Activated CD8-positive, alpha-beta memory T cell treated with anti-CD3 and anti-CD28 coated beads, Interleukin-2, amount 50 U/mL, for 24 hours (primary cell): Measurements from ENCODE around the gene LINGO3.

ENCODE experiments used
- DNase-seq: peaks from one replicate; pipeline ENCODE4 v3.0.0-alpha.2; 2020; ENCODE audit errors: extremely low read depth

LINGO3 gene

DNA sequence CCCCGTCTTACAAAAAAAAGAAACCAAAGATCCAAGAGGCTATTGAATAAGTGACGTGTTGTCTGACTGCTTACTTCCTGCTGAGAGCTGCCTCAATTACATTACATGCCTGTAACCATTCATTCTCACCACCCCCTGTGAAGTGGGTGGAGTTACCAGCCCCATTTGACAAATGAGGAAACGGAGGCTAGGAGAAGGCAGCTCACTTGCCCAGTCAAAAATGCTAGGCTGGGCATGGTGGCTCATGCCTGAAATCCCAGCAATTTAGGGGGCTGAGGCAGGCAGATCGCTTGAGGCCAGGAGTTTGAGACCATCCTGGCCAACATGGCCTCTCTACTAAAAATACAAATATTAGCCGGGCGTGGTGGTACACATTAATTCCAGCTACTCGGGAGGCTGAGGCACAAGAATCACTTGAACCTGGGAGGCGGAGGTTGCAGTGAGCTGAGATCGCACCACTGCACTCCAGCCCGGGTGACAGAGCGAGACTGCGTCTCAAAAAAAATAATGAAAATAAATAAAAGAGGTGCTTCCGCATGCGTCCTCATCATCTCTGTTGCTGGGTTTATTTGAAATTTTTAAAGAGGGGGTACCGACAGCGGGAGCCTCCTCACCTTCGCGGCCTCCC lies 19.9 kb upstream of the LINGO3 start:
- DNase-seq = peak; percentile 32

DNA sequence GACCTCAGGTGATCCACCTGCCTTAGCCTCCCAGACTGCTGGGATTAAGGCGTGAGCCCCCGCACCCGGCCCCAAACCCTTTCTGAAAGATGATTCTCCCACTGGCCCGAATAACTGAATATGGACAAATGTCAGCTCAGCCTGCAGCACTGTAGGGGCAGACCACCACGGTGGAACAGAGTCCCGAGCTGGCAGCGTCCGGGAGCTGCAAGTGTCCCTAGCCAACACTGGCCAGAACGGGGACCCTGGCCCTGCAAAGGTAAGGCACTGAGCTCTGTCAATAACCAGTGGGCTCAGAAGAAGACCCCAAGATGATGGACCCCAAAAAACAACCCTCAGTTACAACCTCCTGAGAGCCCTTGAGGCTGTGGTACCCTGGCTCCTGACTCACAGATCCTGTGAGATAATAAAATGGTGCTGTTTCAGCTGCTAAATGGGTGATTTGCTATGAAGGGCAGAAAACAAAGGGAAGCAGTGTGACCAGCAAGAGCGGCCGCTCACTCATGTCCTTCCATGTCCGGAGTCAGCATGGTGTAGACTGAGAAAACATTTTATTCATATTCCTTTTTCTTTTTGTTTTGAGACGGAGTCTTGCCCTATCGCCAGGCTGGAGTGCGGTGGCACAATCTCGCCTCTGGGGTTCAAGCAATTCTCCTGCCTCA lies 18.9 kb upstream of the LINGO3 start:
- DNase-seq = no peak

DNA sequence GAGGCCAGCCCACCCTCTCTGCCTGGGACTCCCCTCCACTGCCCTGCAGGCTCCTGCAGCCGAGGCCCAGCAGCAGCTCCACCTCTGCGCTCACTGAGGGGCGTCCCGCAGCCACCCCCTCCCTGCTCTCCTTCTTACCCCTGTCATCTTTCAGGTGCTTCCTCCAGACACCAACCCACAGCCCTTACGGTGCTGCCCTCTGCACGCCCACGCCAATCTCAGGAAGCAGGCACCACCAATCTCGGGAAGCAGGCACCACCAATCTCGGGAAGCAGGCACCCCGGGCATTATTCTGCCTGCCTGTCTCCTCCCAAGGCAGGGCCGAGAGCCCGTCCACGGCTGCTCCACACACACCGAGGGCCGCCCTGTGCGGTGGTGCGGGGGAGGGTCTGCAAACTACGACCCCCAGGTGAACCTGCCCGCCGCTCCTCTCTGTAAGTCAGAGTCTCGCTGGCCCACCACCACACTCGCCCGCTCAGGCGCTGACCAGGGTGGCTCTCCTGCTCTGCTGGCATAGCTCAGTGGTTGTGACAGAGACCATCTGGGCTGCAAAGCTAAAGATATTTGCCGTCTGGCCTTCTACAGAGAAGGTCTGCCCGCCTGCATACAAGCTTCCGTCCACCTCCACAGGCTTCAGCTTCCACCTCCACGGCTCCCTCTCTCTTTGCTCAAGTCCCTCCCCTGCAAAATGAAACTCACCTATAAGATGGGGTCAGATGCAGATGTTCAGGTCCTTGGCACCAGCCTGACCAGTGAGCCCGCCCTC lies 17.5 kb upstream of the LINGO3 start:
- no peak for DNase-seq

DNA sequence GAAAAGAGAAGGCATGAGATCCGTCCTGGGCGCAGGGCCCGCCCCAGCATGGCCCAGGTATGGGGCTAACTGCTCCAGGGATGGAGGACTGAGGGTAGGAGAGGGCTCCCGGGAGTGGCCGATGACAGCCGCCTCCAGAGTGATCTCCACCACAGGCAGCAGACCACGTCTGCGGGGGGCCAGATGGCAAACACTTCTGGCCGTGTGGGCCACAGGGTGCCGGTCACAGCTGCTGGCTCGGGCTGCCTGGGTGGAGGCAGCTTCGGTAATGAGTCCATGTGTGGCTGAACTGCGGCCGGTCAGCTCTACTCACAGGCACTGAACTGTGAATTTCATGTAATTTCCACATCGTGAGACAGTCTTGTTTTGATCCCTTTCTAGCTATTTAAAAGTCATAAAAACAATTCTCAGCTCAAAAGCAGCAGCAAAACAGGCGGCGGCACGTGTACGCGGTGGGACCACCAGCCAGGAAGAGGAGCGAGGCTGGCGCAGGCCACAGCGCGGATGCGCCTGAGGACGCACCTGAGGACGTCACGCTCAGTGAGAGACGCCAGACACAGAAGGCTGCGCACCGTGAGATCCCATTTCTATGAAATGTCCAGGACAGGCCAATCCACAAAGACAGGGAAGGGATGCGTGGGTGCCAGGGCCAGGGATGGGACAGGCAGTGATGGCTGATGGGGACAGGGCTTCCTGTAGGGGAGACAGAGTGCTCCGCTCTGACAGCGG lies 16.4 kb upstream of the LINGO3 start:
- DNase-seq = no peak

DNA sequence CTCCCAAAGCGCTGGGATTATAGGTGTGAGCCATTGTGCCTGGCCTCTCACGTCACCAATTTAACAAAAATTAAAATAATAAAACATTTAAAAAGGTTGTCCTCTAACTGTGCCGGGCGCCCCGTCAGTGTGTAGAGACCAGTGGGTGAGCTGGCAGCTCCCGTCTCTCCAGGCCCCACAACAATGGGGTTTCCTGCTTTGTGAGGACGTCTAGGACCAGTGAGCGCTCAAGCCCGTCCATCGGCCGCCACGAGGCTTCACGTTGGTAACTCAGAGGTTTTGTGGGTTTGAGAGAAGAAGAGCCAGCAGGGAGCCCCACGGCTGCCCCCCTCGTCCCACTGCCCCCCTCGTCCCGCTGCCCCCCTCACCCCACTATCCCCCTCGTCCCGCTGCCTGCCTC lies 15.8 kb upstream of the LINGO3 start:
- DNase-seq = no peak

DNA sequence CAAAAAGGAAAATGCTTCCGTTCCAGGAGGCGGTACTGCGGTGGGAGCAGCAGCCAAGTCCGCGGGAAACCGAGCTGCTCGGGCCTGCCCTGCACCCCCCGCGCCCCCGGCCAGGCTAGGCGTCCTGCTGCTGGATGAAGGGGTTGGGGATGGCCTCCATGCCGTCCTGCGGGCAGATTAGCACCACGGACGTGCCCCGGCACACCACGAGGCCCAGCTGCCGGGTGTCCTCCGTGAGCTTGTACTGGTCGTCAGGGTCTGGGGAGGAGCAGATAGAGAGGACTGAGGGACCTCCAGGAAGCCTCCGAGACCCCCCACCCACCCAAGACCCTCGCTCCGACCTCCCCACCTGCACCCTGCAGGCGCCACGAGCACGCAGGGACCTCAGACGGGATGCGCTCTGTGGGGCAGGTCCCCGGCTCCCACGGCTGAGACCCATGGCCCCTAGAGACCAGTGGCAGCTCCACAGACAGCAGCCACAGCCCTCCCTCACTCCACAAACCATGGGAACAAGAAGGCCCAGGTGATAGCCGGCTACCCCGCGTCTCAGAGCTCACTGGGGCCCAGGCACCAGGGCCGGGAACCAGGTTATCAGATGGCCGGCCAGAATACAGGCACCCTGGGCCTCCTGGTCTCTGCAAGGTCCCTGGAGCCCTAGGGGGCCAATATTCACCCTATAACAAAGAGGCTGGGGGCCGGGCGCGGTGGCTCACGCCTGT lies 13.8 kb upstream of the LINGO3 start:
- no peak for DNase-seq

DNA sequence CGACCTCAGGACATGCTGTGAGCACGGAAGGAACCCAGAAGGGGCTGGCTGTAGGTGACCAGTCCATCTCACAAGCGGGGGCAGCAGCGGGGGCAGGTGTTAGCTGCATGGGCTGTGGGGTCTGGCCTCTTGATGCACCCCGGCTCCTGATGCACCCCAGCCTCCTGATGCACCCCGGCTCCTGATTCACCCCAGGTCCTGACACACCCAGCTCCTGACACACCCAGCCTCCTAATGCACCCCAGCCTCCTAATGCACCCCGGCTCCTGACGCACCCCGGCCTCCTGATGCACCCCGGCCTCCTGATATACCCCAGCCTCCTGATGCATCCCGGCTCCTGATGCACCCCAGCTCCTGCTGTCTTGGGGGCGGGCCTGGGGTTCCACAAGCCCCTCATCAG lies 13.0 kb upstream of the LINGO3 start:
- DNase-seq = no peak

DNA sequence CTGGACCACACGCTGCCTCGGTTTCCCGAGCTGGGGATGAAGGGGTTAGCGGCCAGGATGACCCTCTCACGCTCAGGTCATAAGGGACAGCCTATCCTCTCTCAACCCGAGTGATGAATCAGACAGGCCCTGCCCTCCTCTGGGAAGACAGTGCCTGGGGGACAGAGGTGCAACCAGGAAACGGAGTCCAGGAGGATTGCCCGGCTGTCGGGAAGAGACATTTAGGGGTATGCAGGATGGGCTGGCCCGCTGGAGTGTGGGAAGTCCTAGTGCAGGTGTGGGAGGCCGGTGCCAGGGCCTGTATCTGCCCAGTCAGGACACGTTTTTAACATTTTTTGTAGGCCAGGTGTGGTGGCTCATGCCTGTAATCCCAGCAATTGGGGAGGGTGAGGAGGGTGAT lies 12.1 kb upstream of the LINGO3 start:
- DNase-seq = no peak

DNA sequence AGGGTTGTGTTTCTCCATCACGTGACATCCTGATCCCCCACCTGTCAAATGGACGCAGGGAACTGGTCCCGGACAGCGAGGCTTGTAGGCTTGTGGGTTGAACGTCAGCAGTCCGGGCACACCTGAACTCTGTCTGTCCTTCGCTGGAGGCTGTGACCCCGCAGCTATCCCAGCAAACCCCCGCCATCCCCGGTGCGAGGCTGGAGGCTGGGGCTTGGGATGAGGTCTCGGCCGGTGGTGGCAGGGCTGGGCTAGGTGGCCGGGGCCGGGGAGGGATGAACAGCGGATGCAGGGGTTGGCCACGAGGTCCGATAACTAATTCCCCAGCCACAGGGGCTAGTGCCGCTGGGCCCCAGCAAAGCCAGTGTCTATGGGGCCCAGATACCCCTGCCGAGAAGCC lies 11.6 kb upstream of the LINGO3 start:
- no peak for DNase-seq

DNA sequence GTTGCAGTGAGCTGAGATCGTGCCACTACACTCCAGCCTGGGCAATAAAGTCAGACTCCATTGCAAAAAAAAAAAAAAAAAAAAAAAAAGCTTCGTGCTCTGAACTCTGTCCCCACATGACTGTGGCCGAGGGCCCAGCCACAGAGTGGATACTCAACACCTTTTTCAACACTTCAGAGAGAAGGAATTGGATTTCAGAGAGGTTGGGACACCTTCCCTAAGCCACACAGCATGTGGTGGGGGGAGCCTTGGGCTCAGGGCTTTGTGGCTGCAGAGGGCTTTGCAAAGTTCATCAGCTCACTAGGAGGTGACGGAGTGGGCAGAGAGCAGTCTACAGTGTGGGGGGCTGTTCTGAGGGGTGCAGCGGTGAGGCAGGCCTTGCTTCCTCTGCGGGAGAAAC lies 11.0 kb upstream of the LINGO3 start:
- no peak for DNase-seq

DNA sequence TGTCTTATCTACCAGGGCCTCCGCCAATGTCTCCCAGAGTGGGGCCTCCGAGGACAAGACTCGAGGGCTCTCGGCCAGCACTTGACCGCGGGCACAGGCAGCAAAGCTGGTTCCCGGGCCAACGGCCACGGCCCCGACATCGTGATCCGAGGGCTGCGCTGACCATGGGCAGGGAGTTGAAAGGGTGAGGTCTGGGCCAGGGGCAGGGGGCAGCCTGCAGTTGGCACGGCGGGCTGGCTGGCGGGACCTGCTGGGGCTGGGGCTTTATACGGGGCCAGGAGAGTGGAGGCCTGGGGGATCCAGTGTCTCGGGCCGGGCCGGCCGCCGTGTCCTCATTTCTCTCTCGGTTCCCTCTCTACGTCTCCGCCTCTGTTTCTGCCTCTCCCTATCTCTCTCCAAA lies 9.8 kb upstream of the LINGO3 start:
- no peak for DNase-seq

DNA sequence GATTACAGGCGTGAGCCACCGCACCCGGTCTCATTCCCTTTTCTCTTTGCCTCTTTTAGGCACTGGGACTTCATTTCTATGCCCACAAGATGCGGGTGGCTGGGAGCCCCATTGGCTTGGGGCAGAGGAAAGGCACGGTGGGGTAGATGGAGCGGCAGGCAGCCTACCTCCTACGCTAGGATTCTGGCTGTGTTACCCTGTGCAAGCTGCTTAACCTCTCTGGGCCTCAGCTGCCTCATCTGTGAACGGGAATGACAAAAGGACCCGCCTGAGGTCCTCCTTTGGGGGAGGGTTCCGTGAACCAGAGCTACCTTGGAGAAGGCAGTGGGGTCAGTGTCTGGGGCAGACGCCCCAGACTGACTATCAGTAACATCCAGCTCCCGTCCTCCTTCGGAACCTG lies 9.3 kb upstream of the LINGO3 start:
- no peak for DNase-seq

DNA sequence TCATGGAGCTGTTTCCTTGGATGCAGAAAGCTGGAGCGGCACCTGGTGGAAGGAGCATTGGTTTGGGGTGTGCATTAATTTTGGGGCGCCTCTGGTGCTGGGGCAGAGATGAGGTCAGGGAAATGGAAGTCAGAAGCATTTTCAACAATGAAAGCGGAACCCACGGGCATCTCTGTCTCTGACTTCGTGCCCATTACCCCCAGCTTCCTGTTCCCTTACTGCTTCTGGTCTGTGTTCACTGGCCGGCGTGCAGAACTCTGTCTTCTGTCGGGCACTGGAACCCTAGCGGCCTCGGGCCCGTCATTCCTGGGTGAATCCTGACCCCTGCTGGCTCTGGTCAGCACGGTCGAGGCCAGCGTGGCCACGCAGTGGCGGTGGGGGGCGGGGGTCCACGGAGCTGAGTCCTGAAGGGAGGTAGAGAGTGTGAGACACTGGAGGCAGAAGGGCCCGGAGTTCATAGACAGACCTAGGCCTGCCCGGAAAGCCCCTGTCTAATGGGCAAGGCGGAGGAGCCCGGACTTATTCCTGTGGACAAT lies 7.9 kb upstream of the LINGO3 start:
- DNase-seq = no peak

DNA sequence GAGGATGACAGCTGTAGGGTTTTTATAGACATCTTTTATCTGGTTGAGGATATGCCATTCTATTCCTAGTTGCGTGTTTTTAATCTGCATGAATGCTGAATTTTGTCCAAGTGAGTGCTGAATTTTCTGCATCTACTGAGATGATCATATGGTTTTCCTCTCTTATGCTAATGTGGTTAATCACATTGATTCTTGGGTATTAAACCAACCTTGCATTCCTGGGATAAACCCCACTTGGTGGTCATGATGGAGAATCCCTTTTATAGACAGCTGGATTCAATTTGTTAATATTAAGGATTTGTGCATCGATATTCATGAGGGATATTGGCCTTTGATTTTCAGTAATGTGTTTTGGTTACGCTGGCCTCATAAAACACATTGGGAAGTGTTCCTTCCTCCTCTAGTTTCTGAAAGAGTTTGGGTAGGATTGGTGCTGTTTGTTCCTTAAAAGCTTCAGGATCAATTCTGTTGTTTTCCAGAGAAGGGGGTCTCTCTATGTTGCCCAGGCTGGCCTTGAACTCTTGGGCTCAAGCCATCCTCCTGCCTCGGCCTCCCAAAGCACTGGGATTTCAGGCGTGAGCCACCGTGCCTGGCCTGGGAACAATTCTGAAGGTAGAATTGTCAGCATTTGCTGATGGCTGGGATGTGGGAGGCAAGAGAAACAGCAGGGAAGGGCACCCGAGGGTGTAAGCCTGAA lies 7.3 kb upstream of the LINGO3 start:
- DNase-seq = no peak

DNA sequence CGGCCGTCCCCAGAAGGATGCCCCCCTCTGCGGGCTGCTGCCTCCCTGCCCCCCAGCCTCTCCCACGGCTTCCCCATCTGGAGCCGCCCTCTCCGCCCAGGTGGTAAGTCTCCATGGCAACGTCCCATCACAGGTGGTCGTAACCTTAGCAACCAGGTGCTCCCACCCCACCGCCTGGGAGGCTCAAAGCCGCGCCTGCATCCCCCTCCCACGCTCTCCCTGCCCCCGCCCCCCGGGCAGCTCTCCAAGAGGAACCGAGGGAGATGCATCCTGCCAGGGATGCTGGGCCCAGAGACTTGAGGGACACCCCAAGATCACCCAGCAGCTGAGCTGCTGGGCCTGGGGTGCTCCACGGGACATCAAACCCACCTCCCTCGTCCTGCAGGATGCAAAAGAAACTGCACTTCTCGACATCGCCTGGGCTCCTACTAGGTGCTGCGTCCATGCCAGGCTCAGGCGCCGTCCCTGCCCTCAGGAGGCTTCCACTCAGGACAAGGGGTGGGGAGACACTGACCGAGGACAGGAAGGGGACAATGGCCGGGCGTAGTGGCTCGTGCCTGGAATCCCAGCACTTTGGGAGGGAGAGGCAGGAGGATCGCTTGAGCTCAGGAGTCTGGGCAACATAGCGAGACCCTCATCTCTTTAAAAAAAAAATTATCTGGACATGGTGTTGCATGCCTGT lies 5.0 kb upstream of the LINGO3 start:
- no peak for DNase-seq

DNA sequence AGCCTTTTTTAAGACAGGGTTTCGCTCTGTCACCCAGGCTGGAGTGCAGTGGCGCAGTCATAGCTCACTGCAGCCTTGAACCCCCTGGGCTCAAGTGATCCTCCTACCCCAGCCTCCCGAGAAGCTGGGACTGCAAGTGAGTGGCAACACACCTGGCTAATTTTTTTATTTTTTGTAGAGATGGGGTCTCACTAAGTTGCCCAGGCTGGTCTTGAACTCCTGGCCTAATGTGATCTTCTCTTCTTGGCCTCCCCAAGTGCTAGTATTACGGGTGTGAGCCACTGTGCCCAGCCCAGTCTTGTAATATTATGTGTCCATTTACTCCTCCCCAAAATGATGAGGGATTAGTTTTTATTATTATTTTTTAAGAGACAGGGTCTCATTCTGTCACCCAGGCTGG lies 3.1 kb upstream of the LINGO3 start:
- DNase-seq = no peak

DNA sequence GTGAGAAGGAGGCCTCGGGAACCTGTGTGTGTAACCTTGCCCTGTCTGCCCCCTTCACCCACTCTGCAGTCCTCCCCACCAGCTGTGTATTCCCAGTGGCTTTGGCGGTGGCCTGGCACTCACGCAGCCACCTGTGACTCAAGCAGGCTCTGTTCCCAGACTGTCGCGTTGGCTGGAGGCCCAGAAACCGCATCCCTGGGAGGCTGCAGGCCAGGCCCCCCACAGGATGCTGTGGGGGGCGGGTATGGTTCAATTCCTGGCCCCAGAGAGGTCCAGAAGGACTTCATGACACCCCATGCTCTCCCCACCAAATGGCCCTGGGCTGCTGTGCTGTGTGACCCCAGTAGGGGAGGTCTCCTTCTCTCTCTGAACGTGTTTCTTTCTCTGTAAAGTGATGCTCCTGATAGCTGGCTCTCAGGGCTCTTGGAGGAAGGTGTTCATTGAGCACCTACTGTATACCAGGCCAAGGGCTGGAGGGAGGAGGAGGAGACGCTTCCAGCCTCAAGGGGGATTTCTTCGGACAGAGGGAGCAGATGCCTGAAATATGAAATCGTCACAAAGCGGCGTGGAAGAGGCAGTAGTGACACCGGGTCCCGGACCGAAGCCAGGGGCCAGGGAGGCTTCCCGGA lies 1.9 kb upstream of the LINGO3 start:
- DNase-seq = no peak

DNA sequence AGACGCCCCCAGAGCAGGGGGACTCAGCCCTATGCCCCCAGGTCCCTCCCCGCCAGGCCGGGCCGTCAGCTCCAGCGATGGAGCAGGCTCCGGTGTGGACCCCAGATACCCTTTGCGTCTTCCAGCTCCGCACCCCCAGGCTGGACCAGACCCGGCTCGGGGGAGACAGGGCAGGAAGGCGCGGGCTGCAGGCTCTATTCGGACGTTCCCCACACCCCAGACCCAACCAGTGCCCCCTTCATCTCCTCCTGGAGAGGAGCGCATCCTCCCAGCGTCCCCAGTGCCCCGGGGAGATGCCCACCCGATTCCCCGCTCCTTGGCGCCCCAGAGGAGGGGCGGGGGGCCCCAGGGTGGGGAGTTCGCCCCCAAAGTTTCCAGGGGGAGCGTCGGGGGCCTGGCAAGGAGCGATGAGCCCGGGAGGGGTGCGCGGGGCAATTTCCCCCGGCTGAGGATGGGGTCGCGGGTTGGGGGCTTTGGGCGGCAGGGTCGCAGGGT lies 389 bp downstream of the LINGO3 start:
- DNase-seq = no peak

DNA sequence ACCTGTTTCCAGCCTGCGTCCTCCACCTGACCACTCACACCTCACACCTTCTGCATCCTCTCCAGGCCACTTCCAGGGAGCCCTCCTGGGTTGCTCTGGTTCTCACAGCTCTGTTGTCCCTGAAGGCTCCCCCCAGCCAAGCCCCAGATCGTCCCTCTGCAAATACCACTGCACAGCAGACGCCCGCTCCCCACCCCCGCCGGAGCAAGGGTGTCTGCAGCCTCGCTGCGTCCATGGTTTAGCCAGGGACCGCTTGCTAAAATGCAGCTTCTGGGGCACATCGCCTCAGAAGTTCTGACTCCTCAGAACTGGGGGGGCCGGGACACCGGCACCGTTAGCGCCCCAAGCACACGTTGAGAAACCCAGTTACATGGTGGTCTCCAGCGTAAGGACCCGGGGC lies 983 bp downstream of the LINGO3 start:
- DNase-seq = no peak

DNA sequence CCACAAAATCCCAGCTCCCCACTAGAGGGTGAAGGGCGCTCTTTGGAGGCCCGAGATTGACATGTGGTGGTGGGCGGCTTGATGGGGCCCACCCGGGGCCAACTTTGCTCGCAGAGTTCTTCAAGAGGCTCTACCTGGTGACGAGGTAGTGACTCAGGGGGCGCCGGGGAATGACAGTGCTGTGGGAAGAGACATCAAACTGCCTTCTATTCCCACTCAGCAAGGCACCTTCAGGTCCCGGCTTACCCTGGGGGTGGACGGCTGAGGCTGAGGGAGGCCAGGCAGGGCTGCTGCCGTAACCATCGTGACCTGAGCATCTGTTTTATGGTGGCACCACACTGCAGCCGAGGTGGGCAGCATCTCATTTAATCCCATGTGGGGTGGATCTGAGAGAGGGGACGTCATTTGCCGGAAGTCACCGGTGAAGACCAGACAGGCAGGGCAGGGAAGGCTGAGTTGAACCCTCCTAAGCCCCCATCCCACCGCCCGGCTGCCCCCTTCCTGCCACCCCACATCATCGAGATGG lies 1.6 kb downstream of the LINGO3 start:
- no peak for DNase-seq
